MG63 (cell line): ENCODE data around the gene SELENOH. TPM values are rescaled to one million over a fixed set of nuclear protein-coding genes. Genes with fewer than 3 reads are reported as not detected.

Experiments used
- DNase-seq: peaks from one replicate; pipeline ENCODE4 v3.0.0-alpha.2; 2020
- H3K27me3 ChIP-seq: fragments of 250-450 bp; sonication (Bioruptor Pico); 2 replicates; pipeline ENCODE4 v1.5.1; 2020; ENCODE audit warnings: mild to moderate bottlenecking, moderate library complexity
- H3K36me3 ChIP-seq: fragments of 250-450 bp; sonication (Bioruptor Pico); 2 replicates; pipeline ENCODE4 v1.5.1; 2020; ENCODE audit warnings: mild to moderate bottlenecking, moderate library complexity
- H3K4me3 ChIP-seq: fragments of 250-450 bp; sonication (Bioruptor Pico); 2 replicates; pipeline ENCODE4 v1.5.1; 2020; ENCODE audit warnings: mild to moderate bottlenecking, moderate library complexity
- H3K9me3 ChIP-seq: fragments of 250-450 bp; sonication (Bioruptor Pico); 2 replicates; pipeline ENCODE4 v1.5.1; 2020; ENCODE audit warnings: mild to moderate bottlenecking, moderate library complexity
- total RNA-seq: library from RNA; depleted of rRNA; stranded (reverse); fragments of >200 nt; shearing (Covaris generic); gene quantifications from 2 replicates; pipeline ENCODE4 v1.2.3, GENCODE V29; 2014; ENCODE audit warnings: low replicate concordance; rRNA removed

Gene SELENOH
- total RNA-seq, 1 experiment from 2014 or later = 154 TPM

DNA sequence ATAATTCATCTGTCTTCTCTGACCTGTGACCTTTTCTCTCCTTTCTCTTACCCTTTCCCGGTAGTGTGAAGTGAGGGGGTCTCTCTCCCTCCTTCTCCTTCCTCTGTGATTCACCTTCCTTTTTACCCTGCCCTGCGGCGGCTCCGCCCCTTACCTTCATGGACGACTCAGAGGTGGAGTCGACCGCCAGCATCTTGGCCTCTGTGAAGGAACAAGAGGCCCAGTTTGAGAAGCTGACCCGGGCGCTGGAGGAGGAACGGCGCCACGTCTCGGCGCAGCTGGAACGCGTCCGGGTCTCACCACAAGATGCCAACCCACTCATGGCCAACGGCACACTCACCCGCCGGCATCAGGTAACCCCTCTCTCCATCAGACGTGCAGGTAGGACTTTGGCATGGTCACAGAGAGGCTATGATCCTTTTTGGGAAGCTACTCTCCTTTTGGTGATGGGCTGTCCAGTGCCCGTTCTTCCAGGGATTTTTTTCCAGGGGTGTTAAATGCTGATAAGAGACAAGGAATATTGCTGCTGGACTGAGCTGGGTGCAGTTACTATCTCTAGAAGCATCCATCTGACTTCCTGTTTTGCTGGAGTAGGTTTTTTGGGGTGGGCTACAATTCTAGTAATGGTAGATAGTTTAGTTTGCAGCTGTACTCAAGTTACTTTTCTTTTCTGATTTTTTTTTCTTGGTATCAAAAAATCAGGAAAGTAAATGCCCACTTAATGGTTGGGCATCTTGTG, 50.2 kb downstream of the SELENOH start:
- no peak overlapping the region for H3K4me3 ChIP-seq
- no peaks in the 10 kb centered on the region for H3K9me3 ChIP-seq
- no peak for DNase-seq
- peaks cover 50% of the 10 kb centered on the region for H3K36me3 ChIP-seq
- no peaks in the 10 kb centered on the region for H3K27me3 ChIP-seq

DNA sequence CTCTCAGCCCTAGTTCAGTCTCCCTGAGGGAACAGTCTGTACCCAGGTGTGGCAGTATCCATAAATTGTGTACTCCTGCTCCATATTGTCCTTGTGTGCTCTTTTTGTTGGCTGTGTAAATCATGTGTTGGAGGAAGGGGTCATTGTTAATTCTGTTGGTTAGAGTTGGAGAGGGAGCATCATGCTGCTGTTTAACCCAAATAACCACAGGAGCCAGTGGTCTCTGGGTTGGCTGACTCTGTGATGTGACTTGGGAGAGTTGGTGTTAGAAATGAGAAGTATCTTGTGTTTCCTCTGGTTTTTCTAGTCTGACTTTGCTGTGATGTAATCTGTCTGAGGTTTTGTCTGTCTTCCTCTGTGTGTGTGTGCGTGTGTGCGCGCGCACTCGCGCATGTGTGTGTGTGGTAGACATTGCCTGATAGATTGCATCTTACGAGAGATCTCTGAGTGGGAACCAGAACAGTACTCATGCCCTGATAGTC, 50.8 kb downstream of the SELENOH start:
- H3K4me3 ChIP-seq = no peak overlapping the region
- peaks cover 51% of the 10 kb centered on the region for H3K36me3 ChIP-seq
- no peaks in the 10 kb centered on the region for H3K27me3 ChIP-seq
- no peaks in the 10 kb centered on the region for H3K9me3 ChIP-seq
- no peak for DNase-seq

DNA sequence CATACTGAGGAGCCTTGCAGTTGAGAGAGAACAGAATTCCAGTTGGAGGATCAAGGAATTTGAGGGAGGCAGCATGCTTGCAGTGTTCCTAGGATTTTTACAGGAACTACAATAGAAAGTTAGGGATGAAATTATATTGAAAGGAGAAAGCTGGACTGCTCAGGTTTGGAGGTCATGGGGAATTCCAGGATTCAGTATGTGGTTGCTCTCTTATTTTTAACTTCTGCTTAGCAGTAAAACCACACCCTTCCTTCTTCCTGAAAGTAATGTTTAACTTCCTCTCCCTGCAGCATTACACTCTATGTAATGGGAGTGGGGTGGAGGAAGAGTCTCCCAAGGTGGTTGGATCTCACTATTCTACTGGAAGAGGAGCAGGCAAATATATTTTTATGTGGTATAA, 51.6 kb downstream of the SELENOH start:
- Histone ChIP-seq H3K9me3 (no peaks in the 10 kb centered on the region), H3K27me3 (no peaks in the 10 kb centered on the region), H3K36me3 (peaks cover 52% of the 10 kb centered on the region), H3K4me3 (no peak overlapping the region)
- DNase-seq = no peak

Other genes with a start within 250 kb of the SELENOH start
- 3.2 and 4.0 TPM in 2 replicates for gene SLC43A1, start 225.8 kb upstream of the SELENOH start, total RNA-seq
- 99.6 and 106 TPM in 2 replicates for gene TIMM10, start 210.7 kb upstream of the SELENOH start, total RNA-seq
- not detected in 2 replicates for gene SMTNL1, start 203.9 kb upstream of the SELENOH start, total RNA-seq
- gene UBE2L6, start 173.8 kb upstream of the SELENOH start, total RNA-seq = 14.7 and 17.2 TPM in 2 replicates
- 0.22 and 0.26 TPM in 2 replicates for gene SERPING1, start 143.8 kb upstream of the SELENOH start, total RNA-seq
- not detected in 2 replicates for gene YPEL4, start 91.6 kb upstream of the SELENOH start, total RNA-seq
- 16.8 and 27.4 TPM in 2 replicates for gene CLP1, start 83.7 kb upstream of the SELENOH start, total RNA-seq
- 30.5 and 33.3 TPM in 2 replicates for gene ZDHHC5, start 73.4 kb upstream of the SELENOH start, total RNA-seq
- 22.0 and 44.8 TPM in 2 replicates for gene MED19, start 29.3 kb upstream of the SELENOH start, total RNA-seq
- 139 and 143 TPM in 2 replicates for gene TMX2, start 28.9 kb upstream of the SELENOH start, total RNA-seq
- gene BTBD18, start 10.3 kb downstream of the SELENOH start, total RNA-seq = not detected in 2 replicates
- gene CTNND1, start 20.3 kb downstream of the SELENOH start, total RNA-seq = 25.9 and 26.6 TPM in 2 replicates